ENCODE data around the gene PIGK.
"Not testable (repeated sequence)": the region's sequence is repeated elsewhere in the genome, so short reads cannot be mapped to it uniquely, and the experiment has no call there.

PIGK gene

DNA sequence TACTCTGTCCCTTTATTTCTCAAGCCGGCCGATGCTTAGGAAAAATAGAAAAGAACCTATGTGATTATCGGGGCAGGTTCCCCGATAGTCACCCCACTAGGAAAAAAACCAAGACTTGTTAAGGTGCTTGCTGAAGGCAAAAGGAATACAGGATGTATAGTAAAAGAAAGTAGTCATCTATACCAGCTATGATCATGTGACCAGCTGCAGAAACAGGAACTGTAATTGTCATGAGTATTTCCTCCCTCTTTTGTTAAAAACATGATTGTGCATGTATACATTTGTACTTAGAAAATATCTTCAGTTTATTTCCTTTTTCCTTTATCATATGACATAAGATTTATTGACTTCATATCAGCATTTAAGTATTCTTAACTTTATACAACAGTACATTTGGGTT, 30.5 kb downstream of the PIGK start:
- no peak for DNase-seq

DNA sequence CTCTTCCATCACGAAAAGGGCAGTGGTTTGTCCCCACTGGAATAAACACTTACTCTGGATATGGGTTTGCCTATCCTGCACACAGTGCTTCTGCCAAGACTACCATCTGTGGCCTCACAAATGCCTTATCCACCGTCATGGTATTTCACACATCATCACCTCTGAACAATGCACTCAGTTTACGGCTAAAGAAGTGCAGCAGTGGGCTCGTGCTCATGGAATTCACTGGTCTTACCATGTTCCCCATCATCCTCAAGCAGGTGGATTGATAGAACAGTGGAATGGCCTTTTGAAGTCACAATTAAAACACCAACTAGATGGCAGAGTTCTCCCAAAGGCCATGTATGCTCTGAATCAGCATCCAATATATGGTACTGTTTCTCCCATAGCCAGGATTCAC, 32.3 kb downstream of the PIGK start:
- DNase-seq = not testable (repeated sequence)

GRCh38 chr1:77182083-77182482, 37.1 kb downstream of the PIGK start:
- DNase-seq = no peak

DNA sequence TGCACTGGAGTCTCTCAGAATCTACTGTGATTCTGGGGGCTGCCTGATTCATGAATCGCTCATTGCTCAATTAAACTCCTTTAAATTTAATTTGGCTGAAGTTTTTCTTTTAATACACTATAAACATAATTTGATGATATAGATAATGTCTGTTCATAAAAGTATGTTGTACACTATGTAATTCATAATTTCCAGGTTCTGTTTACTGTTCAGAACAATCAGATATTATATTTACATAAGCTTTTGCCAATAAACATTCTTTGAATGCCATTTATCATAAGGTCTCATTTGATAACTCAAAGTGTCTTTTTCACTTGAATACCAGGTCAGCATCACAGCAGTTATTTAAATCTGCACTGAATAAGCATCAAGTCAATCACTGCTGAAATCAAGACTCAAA, 39.6 kb downstream of the PIGK start:
- no peak for DNase-seq

DNA sequence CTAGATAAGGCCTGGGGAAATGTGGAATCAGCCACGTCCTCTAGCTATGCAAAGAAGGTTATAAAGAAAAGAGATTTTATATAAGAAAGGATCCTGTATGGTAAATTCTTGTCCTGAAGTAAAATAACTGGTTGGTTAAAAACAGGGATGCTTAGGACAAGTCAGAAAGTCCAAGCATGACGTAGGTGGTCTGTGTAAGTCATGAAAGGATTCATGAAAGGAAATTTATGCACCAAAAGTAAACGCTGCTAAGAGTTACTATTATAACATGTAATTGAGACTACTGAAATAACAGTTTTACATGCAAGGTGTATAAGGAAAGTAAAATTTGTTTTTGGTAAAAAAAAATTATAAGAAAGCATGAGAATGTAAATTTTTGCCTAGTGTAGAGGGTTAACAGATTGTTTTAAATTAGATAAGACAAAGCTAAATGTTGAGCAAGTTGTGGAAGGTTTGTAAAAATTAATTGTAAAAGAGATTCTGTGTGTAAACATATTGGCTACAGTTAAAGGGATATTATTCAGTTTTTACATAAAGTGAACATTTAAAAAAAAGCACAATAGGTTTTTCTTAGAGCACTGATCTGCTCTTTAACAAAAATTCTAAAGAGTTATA, 43.9 kb downstream of the PIGK start:
- no peak for DNase-seq

DNA sequence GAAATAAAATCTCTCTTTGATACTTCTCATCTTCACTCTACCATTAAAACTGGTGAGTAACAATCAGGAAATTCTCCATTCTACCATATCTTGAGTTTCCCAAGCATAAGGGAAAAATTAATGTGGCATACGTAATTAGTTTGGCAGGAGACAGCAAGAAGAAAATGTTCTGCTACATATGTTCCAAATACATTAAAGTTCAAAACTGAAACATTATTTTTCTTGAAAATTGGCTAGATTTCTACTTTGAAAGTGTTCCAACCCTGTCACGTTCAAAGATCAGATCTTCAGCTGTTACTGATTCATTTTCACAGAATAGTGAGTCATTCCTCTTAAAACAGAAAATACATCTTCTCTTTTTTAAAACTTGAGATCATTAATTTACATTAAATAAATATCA, 48.5 kb downstream of the PIGK start:
- DNase-seq = no peak

DNA sequence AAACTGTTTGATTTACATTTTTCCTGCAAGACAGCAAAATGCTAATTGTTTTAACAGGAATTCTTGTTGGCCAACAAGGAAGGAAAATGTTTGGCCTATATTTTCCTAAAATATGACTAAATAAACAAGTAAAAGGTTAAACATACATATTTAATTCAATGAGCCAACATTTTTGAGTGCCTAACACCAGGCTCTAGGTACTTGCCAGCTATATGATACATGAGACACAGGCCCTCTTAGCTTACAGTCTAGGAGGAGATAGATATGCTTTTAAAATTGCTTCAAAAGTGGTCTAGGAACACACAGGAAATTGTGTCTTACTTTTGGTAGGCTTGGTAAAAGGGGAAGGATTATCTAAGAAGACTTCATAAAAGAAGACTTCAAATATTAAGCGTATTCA, 50.9 kb downstream of the PIGK start:
- no peak for DNase-seq

- DNase-seq = no peak
These were observed 54.7 kb downstream of the PIGK start for GRCh38 chr1:77164434-77164944.

GRCh38 chr1:77159706-77160105, 59.5 kb downstream of the PIGK start:
- not testable (repeated sequence) for DNase-seq

DNA sequence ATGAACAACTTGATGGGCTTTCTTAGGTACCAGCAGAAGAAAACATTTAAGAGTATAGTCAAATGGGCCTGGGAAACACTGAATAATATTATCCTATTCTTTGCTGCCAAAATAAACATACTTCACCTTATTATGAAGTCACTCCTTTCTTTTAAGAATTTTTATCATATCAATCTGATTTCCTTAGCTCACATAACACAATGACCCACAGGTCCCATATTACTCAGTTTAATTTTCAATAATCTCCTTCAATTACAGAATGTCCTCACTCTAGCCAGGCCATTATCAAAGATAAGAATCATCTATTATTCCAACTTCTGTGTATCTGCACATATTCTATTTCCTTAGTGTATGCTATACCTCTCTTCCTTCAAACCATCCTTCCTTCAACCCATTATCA, 63.0 kb downstream of the PIGK start:
- DNase-seq = no peak

DNA sequence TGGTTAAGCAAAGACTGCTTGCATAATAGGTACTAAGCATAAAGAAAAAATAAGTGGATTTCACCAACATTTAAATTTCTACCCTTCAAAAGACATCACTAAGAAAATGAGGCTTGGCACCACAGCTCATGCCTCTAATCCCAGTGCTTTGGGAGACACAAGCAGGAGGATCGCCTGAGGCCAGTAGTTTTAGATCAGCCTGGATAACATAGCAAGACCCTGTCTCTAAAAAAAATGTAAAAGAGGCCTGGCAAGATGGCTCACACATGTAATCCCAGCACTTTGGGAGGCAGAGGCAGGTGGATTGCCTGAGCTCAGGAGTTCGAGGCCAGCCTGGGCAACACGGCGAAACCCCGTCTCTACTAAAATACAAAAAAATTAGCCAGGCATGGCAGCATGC, 73.0 kb downstream of the PIGK start:
- no peak for DNase-seq

DNA sequence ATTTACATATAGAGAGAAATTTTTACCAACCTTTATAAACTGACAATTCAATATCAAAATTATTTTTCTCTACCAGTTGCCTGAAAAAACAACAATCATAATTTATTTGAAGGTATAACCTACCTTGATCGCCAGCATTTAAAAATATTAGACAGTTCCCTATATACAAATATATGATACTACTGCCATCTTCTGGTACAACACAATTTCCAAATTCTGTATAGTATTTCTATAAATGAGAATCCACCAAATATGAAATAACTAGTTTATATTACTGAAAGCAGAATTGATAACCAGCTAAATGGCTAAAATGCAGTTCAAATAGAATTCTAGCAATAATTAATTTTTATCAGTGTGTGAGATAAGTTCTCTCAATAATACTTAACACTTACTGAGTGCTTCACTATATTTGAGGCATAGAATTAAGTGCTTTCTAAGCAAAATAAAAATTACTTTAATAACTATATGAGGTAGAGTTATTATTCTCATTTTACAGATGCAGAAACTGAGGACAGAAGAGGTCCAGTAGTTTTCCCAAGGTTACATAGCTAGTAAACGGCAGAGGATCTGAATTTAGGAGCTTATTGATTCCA, 75.6 kb downstream of the PIGK start:
- peak; percentile 50 for DNase-seq

- DNase-seq = no peak
These were observed 79.8 kb downstream of the PIGK start for GRCh38 chr1:77139389-77139788.

DNA sequence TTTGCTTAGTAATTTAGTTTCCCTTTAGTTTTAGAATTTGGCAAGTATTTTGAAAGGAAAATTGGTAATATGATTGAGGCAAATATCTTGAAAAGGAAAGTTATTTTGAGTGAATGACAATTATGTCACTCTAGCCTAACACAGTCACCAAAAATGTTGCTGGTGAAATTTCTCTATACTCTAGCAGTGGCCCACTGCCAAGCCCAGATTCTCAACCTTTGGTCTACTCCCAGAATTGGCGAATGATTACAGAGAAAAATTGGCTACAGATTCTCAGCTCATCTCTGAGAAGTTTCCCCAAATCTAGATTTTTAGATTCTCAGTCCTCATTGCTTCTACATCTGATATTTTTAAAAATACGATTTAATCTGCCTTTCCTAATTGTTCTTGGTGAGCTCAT, 84.9 kb downstream of the PIGK start:
- DNase-seq = no peak

- no peak for DNase-seq
These were observed 85.4 kb downstream of the PIGK start for GRCh38 chr1:77133731-77134358.

GRCh38 chr1:77126307-77126706, 92.9 kb downstream of the PIGK start:
- peak; percentile 79 for DNase-seq

DNA sequence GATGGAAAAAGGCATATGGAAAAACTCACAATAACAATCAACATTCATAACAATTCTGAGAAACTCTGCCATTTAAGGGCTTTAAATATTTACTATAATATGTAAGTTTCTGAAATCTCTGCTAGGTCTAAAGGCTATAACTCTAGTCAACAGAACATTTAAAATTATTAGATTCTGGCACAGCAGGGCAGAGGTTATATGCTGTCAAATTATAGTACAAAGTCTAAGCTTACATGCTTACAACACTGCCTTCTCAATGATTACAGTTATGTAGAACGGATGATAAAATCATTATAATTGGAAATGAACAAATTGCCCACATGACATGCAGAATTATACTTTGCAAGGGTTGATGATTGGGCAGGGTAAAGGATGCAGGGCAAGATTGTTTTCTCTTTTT, 97.7 kb downstream of the PIGK start:
- no peak for DNase-seq

DNA sequence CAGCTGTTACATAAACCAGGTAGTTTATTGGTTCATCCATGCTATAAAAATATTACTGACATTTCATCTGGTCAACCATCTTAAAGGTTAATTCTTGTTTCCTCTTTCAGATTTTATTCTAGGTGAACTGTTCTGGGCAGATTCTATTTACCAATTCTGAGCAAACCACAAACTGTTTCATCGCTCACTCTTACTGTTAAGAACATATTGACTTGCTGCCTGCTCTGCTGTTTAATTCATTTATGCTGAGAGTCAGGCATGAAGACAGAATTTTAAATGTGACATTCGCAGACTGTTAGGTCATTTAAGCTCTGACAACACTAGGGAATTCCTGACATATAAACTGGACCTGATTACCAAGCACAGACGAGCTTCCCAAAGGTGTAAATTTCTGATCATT, 98.3 kb downstream of the PIGK start:
- no peak for DNase-seq

GRCh38 chr1:77118712-77119111, 100.5 kb downstream of the PIGK start:
- DNase-seq = no peak

GRCh38 chr1:77104672-77105071, 114.6 kb downstream of the PIGK start:
- DNase-seq = no peak

- no peak for DNase-seq
These were observed 115.7 kb downstream of the PIGK start for GRCh38 chr1:77103486-77103885.

GRCh38 chr1:77100875-77101274, 118.4 kb downstream of the PIGK start:
- DNase-seq = no peak

DNA sequence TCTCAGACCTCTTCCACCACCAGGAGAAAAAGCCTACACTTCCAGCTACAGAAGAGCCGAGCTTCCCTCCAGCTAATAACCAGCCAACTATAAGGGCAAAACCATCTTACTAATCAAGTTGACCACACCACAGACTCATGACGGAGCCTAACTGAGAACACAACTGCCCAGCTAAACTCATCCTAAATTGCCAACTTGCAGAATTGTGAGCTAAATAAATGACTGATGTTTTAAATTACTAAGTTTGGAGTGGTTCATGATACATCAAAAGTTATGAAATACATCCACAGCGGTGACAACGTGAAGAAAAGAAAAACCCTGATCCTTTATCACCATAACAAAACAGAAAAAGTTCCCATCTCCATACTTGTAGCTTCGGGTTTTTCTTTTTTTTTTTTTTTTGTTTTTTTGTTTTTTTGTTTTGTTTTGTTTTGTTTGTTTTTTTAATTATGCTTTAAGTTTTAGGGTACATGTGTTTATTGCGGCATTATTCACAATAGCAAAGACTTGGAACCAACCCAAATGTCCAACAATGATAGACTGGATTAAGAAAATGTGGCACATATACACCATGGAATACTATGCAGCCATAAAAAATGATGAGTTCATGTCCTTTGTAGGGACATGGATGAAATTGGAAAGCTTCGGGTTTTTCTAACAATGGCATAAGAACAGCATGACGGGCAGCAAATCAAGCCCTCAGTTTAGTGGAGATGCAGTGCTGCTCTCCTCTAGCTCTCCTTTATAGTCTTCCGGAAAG, 122.6 kb downstream of the PIGK start:
- DNase-seq = no peak

DNA sequence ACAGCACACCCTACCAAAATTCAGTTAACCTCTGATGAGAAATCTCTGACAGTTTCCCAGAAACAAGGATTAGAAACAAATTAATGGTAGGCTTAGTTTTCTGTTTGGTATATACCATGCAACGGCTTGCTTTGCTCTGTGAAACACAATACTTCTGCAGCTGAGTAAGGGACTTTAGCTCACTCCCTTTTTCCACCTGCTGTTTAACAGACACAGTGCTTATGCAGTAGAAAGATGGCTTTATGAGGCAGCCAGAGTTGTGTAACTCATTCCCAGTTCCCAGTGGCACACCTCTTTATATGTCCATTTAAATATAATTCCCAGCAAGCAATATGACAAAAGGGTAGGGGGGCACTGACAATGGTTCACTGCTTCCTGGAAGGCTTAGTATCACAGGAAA, 124.0 kb downstream of the PIGK start:
- no peak for DNase-seq

Data from NCI-H1105 treated with DMSO at 0.1 percent for 48 hours (cell line).